Gastrocnemius medialis (tissue), 4 donors: ENCODE measurements around the gene ALKBH6. TPM values are rescaled to one million over a fixed set of nuclear protein-coding genes. Genes with fewer than 3 reads are reported as not detected.

Experiments
- ATAC-seq, 2 donors: fragments of 150-250 bp; one replicate each; pipeline ENCODE4 v1.9.1; 2016
- DNase-seq, 2 donors: peaks; one replicate each; pipeline ENCODE4 v3.0.0-alpha.2; 2019
- H3K27ac ChIP-seq, 4 donors: fragments of 200-600 bp; sonication (generic); 1 replicate in 1 of 4; 2 replicates in 3 of 4; pipeline ENCODE4 v1.5.1; 2016 to 2018; ENCODE audit warnings: mild to moderate bottlenecking in 2 of 4, moderate library complexity in 1 of 4
- H3K27me3 ChIP-seq, 3 donors: fragments of 200-600 bp; sonication (generic) in 2 of 3; 1 replicate in 1 of 3; 2 replicates in 2 of 3; pipeline versions ENCODE4 v1.5.1 to v1.6.0; 2016 to 2019; ENCODE audit warnings: mild to moderate bottlenecking in 1 of 3, moderate library complexity in 1 of 3
- H3K36me3 ChIP-seq, 2 donors: fragments of 200-600 bp; sonication (generic) in 1 of 2; one replicate each; pipeline ENCODE4 v1.5.1; 2017 to 2018
- H3K4me1 ChIP-seq, 2 donors: fragments of 200-600 bp; sonication (generic) in 1 of 2; one replicate each; pipeline ENCODE4 v1.5.1; 2016 to 2017; ENCODE audit warnings: mild to moderate bottlenecking in 2 of 2
- H3K4me3 ChIP-seq, 4 donors: fragments of 200-600 bp; sonication (generic) in 3 of 4; 1 replicate in 1 of 4; 2 replicates in 3 of 4; pipeline ENCODE4 v1.5.1; 2016 to 2019; ENCODE audit warnings: mild to moderate bottlenecking in 2 of 4
- H3K9me3 ChIP-seq, 3 donors: fragments of 200-600 bp; sonication (generic) in 2 of 3; 1 replicate in 1 of 3; 2 replicates in 2 of 3; pipeline ENCODE4 v1.5.1; 2016 to 2019
- POLR2A ChIP-seq, 2 donors: fragments of 450-650 bp; IDR thresholded peaks; one replicate each; pipeline ENCODE4 v1.6.1; 2017; ENCODE audit warnings: antibody characterized with exemption in 2 of 2, mild to moderate bottlenecking in 2 of 2, moderate library complexity in 2 of 2
- in situ Hi-C, 4 donors: fragments of 200-750 bp; cut with MboI; loops; one replicate each; pipeline versions ENCODE4 v1.15.0 to v1.8.0; 2017; ENCODE audit warnings: low sequenced_read_pairs in 4 of 4
- intact Hi-C: fragments of 100-400 bp; cut with DNase I; formaldehyde crosslinking; loops from one replicate; pipeline ENCODE4 v1.15.1; 2023; ENCODE audit warnings: low total_unique reads
- total RNA-seq, 4 donors: library from RNA; depleted of rRNA; stranded (reverse); fragments of >200 nt; gene quantifications; one replicate each; pipeline versions ENCODE4 v1.1.0 to v1.2.3, GENCODE V29; 2016
- TF ChIP-seq, protein P1 (sequence below), 5 experiments: fragments of 450-650 bp in 3 of 5; fragments of 200-600 bp in 2 of 5; sonication (generic) in 2 of 5; IDR thresholded peaks in 4 of 5; conservative IDR thresholded peaks in 1 of 5; 1 replicate in 4 of 5; 2 replicates in 1 of 5; pipeline ENCODE4 v1.5.1; 2016 to 2019; ENCODE audit warnings: antibody characterized with exemption in 5 of 5, mild to moderate bottlenecking in 3 of 5, moderate library complexity in 3 of 5

The ALKBH6 gene
- total RNA-seq, 4 donors from 2014 or later = 10.6 to 50.1 (median 19.0) TPM

DNA sequence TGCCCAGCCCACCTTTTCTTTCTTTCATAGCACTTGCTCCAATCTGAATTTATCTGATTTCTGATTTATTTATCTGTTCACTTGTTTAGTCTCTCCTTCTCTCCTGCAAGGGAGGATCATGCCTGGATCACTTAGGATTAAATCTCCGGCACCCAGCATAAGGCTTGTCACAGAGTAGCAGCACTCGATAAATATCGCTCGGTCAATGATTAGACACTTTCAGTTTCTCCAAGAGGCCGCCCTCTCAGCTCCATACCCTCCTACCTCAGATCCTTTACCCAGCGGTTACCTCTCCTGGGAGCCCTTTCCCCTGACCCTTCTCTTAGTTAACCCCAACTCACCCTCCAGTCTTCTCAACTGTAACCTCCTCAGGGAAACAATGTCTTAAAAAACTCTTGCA is 17.3 kb upstream of the ALKBH6 start:
- in situ Hi-C loops = no loop called here
- ATAC-seq (no peak), DNase-seq (no peak)
- intact Hi-C loops = no loop called here
- Histone ChIP-seq H3K4me1 (no peaks in the 10 kb centered on the region), H3K4me3 (no peak overlapping the region), H3K36me3 (peaks cover 0 to 4% of the 10 kb centered on the region in 2 donors), H3K27me3 (peaks cover 4 to 16% (median 14%) of the 10 kb centered on the region in 3 donors), H3K9me3 (no peaks in the 10 kb centered on the region), H3K27ac (no peak overlapping the region)
- TF ChIP-seq POLR2A (IDR thresholded peaks at IDR 0.05) = no peak
- TF ChIP-seq, protein P1, sequence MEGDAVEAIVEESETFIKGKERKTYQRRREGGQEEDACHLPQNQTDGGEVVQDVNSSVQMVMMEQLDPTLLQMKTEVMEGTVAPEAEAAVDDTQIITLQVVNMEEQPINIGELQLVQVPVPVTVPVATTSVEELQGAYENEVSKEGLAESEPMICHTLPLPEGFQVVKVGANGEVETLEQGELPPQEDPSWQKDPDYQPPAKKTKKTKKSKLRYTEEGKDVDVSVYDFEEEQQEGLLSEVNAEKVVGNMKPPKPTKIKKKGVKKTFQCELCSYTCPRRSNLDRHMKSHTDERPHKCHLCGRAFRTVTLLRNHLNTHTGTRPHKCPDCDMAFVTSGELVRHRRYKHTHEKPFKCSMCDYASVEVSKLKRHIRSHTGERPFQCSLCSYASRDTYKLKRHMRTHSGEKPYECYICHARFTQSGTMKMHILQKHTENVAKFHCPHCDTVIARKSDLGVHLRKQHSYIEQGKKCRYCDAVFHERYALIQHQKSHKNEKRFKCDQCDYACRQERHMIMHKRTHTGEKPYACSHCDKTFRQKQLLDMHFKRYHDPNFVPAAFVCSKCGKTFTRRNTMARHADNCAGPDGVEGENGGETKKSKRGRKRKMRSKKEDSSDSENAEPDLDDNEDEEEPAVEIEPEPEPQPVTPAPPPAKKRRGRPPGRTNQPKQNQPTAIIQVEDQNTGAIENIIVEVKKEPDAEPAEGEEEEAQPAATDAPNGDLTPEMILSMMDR (IDR thresholded peaks at IDR 0.05 in 4 of 5, conservative IDR thresholded peaks at IDR 0.05 in 1 of 5) = no peak

- no peak overlapping the region for H3K27ac ChIP-seq
- intact Hi-C loops (no loop called here), in situ Hi-C loops (no loop called here)
- no peaks in the 10 kb centered on the region for H3K4me1 ChIP-seq
- peaks cover 0 to 4% of the 10 kb centered on the region in 2 donors for H3K36me3 ChIP-seq
- peaks cover 4 to 16% (median 14%) of the 10 kb centered on the region in 3 donors for H3K27me3 ChIP-seq
- no peak overlapping the region for H3K4me3 ChIP-seq
- TF ChIP-seq, protein P1 (IDR thresholded peaks at IDR 0.05 in 4 of 5, conservative IDR thresholded peaks at IDR 0.05 in 1 of 5) = no peak
- TF ChIP-seq POLR2A (IDR thresholded peaks at IDR 0.05) = no peak
- ATAC-seq (no peak), DNase-seq (no peak)
- no peaks in the 10 kb centered on the region for H3K9me3 ChIP-seq
Observed at GRCh38 chr19:36030264-36031148, 16.5 kb upstream of the ALKBH6 start.

DNA sequence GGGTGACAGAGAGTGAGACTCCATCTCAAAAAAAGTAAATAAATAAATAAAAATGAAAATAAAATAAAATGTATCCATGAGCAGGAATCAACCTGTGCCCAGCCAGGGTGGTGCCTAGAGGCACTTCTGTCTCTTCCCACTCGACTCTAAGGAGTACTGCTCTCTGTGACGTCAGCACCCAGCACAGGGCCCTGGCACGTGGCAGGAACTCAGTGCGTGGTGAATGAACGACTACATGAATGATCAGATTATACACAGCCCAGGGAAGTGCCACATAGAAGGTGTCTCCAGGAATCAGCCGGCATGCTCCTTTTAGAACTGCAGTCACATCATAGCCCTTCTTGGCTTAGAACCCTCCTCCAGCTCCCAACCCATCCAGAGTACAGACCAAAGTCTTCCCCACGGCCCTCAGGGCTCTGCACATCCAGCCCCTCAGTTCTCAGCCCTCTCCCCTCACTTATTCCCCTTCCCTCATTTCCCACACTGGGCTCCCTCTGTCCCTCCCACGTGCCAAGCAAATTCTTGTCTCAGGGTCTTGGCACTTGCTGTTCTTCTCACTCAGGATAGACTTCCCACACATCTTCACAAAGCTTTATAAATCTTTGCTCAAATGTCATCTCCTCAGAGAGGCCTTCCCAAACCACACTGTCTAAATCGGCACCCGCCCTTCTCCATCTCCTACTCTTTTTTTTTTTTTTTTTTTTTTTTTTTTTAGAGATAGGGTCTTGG is 14.5 kb upstream of the ALKBH6 start:
- TF ChIP-seq, protein P1 (IDR thresholded peaks at IDR 0.05 in 4 of 5, conservative IDR thresholded peaks at IDR 0.05 in 1 of 5) = no peak
- no peak for TF ChIP-seq POLR2A (IDR thresholded peaks at IDR 0.05)
- intact Hi-C loops (no loop called here), in situ Hi-C loops (no loop called here)
- DNase-seq = no peak
- H3K4me3 ChIP-seq = no peak overlapping the region
- peaks cover 4 to 14% (median 14%) of the 10 kb centered on the region in 3 donors for H3K27me3 ChIP-seq
- H3K27ac ChIP-seq = no peak overlapping the region
- peaks cover 0 to 5% of the 10 kb centered on the region in 2 donors for H3K36me3 ChIP-seq
- H3K9me3 ChIP-seq = no peaks in the 10 kb centered on the region
- H3K4me1 ChIP-seq = no peaks in the 10 kb centered on the region
- no peak for ATAC-seq

DNA sequence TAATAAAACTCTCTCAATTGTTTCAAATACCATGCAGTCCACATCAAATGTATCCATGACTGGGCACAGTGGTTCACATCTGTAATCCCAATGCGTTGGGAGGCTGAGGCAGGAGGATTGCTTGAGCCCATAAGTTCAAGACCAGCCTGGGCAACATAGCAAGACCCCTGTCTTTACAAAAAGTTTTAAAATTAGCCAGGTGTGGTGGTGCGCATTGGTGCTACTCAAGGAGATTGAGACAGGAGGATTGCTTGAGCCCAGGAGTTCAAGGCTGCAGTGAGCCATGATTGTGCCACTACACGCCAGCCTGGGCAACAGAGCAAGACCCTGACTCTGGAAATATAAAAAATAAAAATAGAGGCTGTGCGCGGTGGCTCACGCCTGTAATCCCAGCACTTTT is 13.7 kb upstream of the ALKBH6 start:
- TF ChIP-seq, protein P1 (IDR thresholded peaks at IDR 0.05 in 4 of 5, conservative IDR thresholded peaks at IDR 0.05 in 1 of 5) = no peak
- TF ChIP-seq POLR2A (IDR thresholded peaks at IDR 0.05) = no peak
- Histone ChIP-seq H3K27me3 (peaks cover 3 to 10% (median 9%) of the 10 kb centered on the region in 3 donors), H3K36me3 (peaks cover 0 to 5% of the 10 kb centered on the region in 2 donors), H3K27ac (no peak overlapping the region), H3K9me3 (no peaks in the 10 kb centered on the region), H3K4me1 (no peaks in the 10 kb centered on the region), H3K4me3 (no peak overlapping the region)
- intact Hi-C loops = no loop called here
- DNase-seq (no peak), ATAC-seq (no peak)
- in situ Hi-C loops = no loop called here
